Activated CD4-positive, alpha-beta T cell treated with anti-CD3 and anti-CD28 coated beads for 24 hours (primary cell): Measurements from ENCODE around the gene ARHGEF3.

Experiments used
- DNase-seq, 2 donors: peaks; one replicate each; pipeline ENCODE4 v3.0.0-alpha.2; 2020; ENCODE audit warnings: low read depth in 2 of 2

ARHGEF3 gene

DNA sequence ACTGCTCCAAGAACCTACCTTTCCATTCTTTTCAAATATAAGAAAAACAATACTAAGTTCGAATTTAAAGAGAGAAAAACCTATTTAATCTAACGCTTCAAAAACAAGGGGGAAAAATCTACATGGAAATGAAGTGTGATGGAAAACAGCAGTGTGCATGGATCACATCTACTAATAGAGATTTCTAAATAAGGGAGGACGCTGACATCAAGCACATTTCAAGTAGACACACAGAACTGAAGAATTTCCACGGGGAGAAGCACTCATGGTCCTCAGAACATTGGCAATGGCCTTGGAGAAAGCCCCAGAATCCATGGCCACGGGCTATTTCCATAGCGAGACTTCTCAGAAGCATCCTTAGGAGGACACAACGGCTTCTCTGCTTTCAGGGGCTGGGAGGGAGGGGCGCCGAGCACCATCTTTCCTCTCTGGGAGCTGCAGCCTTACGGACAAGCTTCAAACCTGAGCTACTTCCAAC is 119.7 kb downstream of the ARHGEF3 start:
- no peak for DNase-seq

DNA sequence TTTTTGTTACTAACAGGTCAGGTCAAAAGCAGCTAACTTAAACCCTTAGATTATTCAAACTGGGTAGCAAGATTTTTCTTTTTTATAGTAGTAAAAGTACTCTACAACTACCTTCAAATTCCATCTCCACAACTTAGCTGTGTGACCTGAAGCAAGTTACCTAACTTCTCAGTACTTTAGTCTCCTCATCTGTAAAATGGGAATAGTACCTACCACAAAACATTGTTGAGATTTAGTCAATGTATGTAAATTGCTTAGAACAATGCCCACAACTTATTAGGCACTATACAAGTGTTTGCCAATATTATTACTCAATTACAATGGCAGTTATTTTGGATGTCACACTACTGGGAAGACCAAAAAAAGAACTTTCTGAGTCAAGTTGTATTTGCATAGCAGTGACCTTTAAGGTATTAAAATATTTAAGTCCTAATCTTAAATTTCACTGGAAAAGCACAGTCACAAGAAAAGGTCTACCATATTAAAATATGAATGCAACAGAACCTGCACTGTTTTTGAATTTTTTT is 121.6 kb downstream of the ARHGEF3 start:
- DNase-seq = no peak
